GM18861 (cell line): ENCODE results near the gene UGT2B28.
"Not testable (repeated sequence)": the region's sequence is repeated elsewhere in the genome, so short reads cannot be mapped to it uniquely, and the experiment has no call there.

Experiments used
- ATAC-seq: cut with Tn5 transposase; IDR thresholded peaks from one replicate; pipeline ENCODE4 v1.9.1; 2021; ENCODE audit not compliant: unreplicated experiment

The UGT2B28 gene

DNA sequence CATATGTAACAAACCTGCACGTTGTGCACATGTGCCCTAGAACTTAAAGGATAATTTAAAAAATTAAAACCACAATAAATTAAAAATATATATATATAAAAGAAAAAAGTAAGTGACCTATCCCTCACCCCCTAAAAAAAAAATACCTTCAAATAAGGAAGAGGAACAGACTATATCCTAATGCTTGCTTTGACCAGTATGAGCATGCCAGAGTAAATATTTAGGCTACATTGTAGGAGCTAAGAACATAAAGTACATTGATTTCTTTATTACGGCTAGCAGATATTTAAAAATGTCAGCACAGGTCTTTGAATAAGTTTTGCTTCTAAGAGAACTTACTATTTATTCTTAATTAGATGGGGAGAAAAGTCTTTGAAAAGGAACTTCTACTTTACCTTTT lies 62.8 kb downstream of the UGT2B28 start:
- not testable (repeated sequence) for ATAC-seq

DNA sequence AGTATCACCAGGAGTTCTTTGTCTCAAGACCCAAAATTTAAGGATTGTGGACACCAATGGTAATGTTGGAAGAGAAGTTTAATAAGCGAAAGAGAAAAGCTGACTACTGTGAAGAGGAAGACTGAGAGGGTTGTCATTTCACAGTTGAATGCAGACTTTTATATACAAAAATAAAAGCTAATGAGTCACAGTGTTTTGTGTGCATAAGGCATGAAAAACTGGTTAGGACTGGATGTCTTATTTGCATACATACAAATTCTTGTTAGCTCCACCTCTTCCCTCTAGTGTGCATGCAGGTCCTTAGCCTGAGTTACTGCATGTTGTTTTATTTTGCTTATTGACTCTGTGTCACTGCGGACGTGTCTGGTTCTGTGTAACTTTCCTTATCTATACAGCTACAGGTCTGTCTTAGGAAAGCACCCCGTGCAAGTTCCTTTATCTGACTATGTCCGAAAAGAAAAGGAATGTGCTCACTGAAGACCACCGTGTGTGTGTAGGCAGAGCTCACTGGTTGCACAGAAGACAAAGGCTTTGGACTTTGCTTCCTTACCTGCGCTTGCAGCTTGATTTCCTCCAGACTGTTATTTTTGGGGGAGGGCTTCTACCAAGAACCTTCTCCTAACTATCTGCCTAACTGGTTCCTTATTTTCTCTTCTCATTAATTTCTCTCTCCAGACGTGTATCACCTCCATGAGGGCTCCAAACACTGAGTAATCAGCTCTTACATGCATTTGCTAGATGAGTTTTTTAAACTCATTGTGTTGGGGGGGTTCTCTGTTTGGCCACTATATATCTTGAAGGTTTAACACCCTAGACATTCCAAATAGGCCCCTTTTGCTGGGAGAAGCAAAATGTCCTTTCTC lies 63.5 kb downstream of the UGT2B28 start:
- not testable (repeated sequence) for ATAC-seq
